GM12892 (cell line): ENCODE measurements around the gene CDC14A.

Experiments used
- DNase-seq: peaks from one replicate; pipeline ENCODE4 v3.0.0; 2011; ENCODE audit not compliant: insufficient read length
- FAIRE-seq: peaks from 2 replicates; lab custom pipeline; 2011; peaks lifted over from hg19 to GRCh38; lab: Jason Lieb, UNC
- POLR2A ChIP-seq: IDR thresholded peaks from 2 replicates; pipeline ENCODE4 v1.6.1; 2011; ENCODE audit warnings: low read depth, low read length, control low read depth
- POLR2AphosphoS5 ChIP-seq: IDR thresholded peaks from 2 replicates; pipeline ENCODE4 v1.6.1; 2011; ENCODE audit warnings: low read depth, low read length, control low read depth
- TAF1 ChIP-seq: IDR thresholded peaks from 2 replicates; pipeline ENCODE4 v1.6.1; 2011; ENCODE audit warnings: low read depth, mild to moderate bottlenecking, control low read depth, low read length, borderline replicate concordance

CDC14A gene

GRCh38 chr1:100428160-100428559 lies 75.9 kb downstream of the CDC14A start:
- TF ChIP-seq POLR2A (no peak), POLR2AphosphoS5 (no peak), TAF1 (no peak)
- FAIRE-seq (no peak), DNase-seq (no peak)

DNA sequence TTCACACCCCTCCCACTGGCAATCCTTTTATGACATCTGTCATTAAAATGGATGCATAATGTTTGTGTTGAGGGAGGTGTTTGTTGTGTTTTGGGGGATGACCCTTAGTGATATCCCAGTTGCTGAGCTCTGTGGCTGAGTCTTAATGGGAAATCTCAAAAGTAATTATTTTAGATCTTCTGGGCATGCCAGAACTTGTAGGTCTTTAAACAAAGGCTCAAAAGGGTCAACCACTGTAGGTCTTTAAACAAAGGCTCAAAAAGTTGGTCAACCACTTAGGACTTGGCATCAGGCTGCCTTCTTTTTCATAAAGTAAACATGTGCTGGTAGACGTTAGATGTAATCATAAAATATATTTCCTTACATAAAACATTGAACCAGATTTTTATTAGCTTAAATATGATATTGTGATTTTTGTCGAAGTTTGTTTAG lies 78.0 kb downstream of the CDC14A start:
- TF ChIP-seq POLR2AphosphoS5, result no peak
- no peak for FAIRE-seq
- DNase-seq, result no peak

DNA sequence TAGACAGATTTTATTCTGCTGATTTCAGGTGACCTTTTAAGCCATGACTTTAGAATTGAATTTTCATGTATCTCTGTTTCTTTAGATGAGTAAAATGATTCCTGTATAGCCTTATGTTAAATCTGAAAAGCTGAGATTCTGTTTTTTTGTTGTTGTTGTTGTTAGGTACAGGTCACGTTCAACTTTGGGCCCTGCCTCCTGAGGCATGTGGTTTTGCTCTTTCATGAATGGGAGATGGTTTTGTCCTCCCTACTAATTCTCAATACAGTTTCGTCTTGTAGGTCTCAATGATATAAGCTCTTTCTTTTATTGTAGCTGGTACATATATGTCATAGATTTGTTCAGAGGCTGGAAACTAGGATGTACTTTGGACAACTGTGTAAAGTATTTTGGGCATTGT lies 79.6 kb downstream of the CDC14A start:
- DNase-seq (no peak), FAIRE-seq (no peak)
- TF ChIP-seq POLR2A, result no peak

DNA sequence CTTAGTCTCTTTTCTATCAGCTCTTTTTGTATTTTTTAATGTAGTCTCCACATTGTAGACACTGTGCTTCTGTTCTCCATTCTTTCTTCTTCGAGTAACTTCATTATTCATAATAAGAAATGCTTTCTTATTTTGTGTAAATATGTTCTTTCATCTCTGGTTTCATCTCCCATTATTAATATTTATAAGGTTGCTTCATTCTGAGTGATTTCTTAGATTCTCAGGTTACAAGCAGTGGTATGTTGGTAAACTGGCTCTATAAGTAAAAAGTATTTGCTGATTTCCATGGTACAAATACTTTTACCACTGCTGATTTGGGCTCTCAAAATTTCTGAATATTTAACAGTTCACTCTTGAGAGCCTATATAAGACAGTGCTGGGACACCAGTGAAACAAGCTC lies 81.3 kb downstream of the CDC14A start:
- TF ChIP-seq POLR2AphosphoS5 (no peak), TAF1 (no peak), POLR2A (no peak)
- DNase-seq (no peak), FAIRE-seq (no peak)

DNA sequence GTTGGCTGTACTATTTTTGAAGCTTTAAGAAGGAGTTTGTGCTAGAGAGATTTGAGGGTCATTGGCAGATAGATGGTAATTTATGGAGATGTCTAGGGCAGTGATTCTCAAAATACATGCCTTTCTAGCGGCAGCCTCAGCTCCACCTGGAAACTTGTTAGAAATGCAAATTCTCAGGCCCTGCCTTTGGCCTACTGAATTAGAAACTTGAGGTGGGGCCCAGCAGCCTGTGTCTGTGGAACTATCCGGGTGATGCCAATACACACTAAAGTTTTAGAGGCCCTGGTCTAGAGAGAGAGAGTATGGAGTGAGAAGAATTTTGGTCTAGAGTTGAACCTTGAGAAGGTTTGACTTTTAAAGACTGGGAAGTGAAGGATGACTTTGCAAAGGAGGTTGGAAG lies 82.5 kb downstream of the CDC14A start:
- no peak for TF ChIP-seq TAF1
- no peak for TF ChIP-seq POLR2A
- no peak for TF ChIP-seq POLR2AphosphoS5
- DNase-seq (no peak), FAIRE-seq (peak; percentile 9)

- DNase-seq (no peak), FAIRE-seq (no peak)
- TF ChIP-seq POLR2AphosphoS5 (no peak), POLR2A (no peak)
These were observed 86.1 kb downstream of the CDC14A start for GRCh38 chr1:100438375-100438774.

- DNase-seq (no peak), FAIRE-seq (no peak)
- TF ChIP-seq POLR2A (no peak), POLR2AphosphoS5 (no peak), TAF1 (no peak)
These were observed 86.5 kb downstream of the CDC14A start for GRCh38 chr1:100438789-100439188.

DNA sequence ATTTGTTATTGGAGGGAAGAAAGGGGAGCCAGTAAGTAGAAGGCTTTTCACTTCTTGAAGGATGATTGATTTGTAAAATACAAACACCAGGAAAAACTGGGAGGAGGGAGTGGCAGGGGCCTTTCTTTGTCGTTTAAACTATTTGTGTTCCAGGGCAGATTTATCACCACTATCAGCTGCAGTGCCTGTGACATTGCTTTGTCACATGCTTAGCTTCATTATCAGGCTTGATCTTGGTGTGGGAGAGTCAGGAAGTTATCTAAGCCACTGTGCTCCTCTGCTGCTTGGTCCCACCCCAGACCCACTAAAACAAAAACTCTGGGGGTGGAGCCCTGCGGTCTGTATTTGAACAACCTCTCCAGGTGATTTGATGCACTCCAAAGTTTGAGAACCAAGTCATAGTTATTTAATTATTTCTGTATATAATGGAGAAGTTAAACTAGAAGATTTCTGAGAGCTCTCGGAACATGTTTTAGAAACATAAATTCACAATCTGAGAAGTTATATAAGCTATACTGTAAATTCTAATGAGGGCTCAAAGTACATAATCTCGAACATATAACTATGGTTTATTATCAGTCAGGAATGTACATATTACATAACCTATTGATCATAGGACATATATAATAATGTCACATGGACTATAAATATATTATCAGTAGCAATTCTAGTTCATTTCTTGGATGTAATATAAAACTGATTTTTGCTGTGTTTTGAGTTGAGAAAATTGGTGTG lies 87.9 kb downstream of the CDC14A start:
- FAIRE-seq (peak; percentile 42), DNase-seq (no peak)
- TF ChIP-seq POLR2A (no peak), POLR2AphosphoS5 (no peak), TAF1 (no peak)

DNA sequence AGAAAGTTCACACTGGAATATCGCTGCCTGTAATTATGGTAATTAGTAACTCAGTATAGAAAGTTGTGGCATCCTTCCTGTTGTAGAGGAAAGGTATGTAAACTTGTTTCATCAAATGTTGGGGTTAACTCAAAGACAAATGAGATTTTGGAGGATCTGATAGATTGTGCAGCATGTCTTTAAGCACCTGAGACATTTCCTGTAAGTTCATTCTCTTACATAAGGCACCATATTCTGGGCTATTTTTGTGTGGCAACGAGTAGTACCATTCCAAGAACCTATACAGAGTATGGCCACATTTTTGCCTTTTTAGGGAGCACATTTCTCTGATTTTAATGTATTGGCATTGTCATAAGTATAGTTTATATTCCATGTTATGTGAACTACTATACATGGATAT lies 88.8 kb downstream of the CDC14A start:
- DNase-seq (no peak), FAIRE-seq (peak; percentile 62)
- no peak for TF ChIP-seq TAF1
- TF ChIP-seq POLR2AphosphoS5, result no peak
- no peak for TF ChIP-seq POLR2A

- FAIRE-seq (no peak), DNase-seq (no peak)
- no peak for TF ChIP-seq POLR2AphosphoS5
- TF ChIP-seq TAF1, result no peak
- TF ChIP-seq POLR2A, result no peak
These were observed 89.3 kb downstream of the CDC14A start for GRCh38 chr1:100441651-100442050.

DNA sequence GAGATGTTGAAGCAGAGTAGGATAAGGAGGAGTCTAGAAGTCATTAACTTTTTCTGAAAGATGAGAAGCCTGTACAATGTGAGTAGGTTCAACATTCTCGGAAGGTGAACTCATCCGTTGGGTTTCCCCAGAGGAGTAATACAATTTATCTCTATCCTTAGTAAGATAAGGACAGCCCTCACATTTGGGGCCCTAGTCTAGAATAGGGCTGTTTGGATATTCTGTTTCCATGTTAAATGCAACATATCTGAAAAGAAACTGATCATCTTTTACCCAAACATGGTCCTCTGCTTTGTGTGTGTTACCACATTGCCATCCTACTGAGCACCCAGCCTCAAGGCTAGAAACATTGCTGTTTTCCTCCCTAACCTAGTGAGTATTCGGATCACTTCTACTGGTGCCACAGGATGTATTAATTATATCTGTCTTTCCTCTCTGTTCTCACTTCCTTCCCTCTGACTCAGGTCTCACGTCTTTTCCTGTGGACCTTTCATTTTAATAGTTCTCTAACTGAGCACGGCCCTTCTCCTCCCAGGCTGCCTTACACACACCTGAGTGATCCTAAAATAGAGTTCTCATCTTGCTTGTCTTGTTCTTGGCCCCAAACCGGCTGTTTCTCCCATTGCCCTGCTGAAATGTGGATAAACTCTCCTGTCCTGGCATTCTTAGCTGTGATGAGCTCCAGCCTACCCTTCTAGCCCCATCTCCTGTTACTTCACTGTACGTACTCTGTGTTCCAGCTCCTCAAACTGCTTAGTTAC lies 91.7 kb downstream of the CDC14A start:
- DNase-seq (no peak), FAIRE-seq (peak; percentile 88)
- peak; percentile 20; the same call in 1 of the 2 replicates for TF ChIP-seq POLR2AphosphoS5
- no peak for TF ChIP-seq TAF1
- no peak for TF ChIP-seq POLR2A

- FAIRE-seq (no peak), DNase-seq (no peak)
- no peak for TF ChIP-seq POLR2A
- no peak for TF ChIP-seq POLR2AphosphoS5
- TF ChIP-seq TAF1, result no peak
These were observed 93.3 kb downstream of the CDC14A start for GRCh38 chr1:100445565-100445964.

GRCh38 chr1:100448366-100448765 lies 96.1 kb downstream of the CDC14A start:
- FAIRE-seq, result peak; percentile 60
- no peak for DNase-seq
- TF ChIP-seq POLR2AphosphoS5 (no peak), TAF1 (no peak), POLR2A (no peak)
